ENCODE results near the gene CRHR1.

The CRHR1 gene

DNA sequence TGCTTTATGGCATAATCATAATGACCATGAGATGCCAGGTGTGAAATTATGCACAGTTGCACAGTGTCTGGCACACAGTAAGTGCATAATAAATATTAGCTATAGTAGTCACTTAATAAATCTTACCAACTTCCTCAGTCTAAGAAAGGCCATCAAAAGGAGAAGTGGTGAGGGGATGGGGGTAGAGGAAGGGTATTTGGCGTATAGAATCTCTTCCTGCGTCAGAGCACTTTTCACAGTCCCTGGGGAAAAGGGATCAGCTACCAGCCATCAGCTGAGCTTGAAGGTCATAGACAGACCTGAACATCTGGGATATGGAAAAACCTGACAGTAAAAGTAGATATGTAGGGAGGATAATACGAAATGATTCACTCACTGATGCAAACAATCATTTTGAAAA is 5.8 kb downstream of the CRHR1 start:
- no peak for DNase-seq (ENCODE audit: low read depth in 2 of 2)

DNA sequence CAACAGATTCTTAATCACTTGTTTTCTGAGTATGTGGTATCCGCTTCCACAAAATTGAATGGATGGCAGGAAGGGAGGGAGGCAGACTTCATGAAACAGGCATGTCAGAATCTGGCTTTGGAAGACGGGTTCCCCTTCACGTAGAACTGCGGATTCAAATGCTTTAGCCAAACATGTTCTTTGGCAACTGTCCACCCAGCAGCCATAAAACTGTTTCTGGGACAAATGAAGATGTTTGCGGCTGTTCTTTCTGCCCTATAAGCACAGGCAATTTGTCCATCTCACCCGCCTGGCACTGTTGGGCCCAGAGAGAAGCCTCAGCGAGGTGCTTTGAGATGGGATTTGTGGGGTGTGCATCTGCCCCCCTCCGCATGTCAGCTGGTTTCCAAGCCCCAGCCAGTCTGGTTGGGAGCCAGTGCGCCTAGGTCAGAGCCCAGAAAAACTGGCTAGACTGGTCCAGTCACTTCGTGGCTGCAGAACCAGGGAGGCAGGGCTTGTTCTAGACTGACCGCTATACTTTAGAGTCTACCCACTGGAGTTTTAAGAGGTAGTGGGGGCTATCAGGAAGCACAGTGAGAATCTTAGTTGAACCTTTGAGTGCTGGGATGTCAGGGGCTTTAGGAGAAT is 6.3 kb downstream of the CRHR1 start:
- no peak for DNase-seq (ENCODE audit: low read depth in 2 of 2)

DNA sequence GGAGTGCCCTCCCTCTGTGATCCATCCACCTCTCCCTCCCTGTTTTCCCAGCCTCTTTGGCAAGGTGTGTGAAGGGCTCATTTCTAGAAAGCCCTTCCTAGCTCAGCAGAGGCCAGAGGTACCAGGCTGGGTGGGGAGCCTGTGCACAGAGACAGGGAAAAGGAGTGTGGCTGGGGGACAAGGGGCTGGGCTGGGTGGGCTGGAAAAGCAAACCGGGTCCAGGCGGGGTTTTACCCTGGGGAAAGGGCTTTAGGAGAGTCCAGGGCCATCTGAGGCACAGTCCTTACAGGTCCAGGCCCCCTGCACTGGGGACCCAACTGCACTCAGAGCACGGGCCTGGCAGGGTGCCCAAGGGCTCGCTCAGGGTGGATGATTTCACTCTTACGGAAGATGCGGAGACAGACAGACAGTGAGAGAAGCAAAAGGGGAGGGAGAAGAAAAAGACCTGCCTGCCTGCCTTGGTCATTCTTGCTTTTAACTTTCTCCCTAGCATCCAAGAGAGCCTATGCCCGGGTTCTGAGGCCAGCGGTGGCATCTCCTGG is 7.0 kb downstream of the CRHR1 start:
- DNase-seq (ENCODE audit: low read depth in 2 of 2): no peak

DNA sequence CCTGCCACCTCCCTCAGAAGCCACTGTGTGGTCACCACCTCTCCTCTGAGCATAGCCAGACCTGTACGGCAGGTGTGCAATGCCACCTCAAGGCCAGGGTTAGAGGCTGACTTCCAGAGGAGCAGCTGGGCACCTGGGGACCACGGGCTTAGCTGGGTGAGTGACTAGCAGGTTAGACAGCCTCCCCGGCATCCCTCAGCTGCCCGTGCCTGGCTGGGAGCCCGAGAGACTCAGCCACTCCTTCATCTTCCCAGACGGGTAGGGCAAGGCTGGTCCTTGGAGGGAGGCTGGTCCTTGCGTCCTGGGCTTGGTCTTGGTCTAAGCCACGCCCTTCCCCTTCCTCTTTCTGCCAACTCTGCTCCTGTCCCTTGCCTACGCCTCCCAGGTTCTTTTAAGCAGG is 7.8 kb downstream of the CRHR1 start:
- DNase-seq (ENCODE audit: low read depth in 2 of 2): no peak

DNA sequence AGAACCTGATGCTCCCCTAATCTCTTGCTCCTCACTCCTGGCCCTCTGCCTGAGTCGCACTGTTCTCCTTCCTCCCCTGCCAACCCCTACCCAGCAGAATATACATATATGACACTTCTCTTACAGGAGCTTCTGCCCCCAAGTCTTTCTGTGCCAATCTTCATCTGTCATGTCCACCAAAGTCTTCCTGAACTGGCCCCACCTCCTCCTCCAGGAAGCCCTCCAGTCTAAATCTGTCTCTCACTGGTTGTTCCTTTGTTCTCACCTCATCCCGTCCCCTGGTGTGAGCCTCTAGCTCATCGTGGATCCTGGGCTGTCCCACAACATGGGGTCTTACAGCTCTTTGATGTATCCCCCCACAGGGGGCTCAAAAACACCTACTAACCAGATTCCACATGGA is 8.3 kb downstream of the CRHR1 start:
- DNase-seq (ENCODE audit: low read depth in 2 of 2): no peak

DNA sequence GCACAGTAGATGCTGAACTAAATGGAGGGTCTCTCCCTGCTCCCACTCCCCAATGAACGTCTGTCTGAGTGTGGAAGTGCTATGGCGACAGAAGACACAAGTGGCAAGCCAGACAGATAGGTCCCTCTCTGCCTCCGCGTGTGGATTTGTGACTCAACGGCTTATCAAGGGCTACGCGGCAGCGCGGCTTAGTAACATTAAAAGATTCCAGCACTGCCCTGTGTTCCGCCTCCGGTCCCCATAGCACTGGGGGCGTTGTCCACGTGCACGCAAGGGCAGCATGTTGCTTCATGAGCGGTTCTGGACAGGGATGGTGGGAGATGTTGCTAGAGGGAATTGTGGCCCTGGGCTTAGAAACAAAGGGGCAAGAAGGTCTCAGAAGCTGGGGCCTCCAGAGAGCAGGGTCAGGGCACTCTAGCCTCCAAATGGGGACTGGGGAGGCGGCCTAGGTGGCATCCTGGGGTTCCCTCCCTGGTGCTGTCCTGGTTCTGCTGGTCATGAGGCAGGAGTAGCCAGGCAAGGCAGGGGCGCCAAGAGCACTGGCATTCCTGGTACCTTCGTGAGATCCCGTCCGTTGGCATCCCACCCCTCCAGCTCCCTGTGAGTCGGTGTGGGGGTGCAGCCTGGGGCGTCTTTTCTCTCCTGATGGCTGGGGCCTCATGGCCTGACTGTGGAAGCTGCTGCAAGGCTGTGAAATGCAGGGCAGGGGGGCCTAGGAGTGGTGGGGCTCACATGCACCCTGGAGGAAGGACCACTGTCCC is 9.1 kb downstream of the CRHR1 start:
- DNase-seq (ENCODE audit: low read depth in 2 of 2): no peak

DNA sequence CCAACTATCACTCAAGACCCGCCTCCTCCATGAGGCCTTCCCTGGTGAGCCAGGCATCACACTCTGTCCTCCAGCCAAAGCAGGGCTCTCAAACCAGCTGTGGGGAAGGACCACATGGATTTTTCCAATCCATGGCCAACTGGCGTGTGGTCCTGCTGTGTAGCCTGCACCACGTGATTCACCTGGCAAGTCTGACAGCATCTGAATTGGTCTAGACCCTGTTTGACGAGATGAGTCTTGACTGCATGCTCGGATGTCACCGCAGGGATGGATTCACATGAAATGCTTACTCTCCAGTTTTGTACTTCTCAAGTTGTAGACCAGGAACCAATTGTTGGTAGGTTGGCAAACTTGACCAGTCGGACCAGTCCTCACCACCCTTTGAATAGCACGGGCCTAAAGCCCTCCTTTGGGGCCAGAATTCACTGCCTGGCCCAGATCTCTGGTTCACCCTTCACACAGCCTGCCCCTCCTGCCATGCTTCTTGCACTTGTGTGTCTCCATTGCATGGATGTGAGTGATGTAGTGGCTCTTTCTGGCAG is 9.9 kb downstream of the CRHR1 start:
- no peak for DNase-seq (ENCODE audit: low read depth in 2 of 2)

DNA sequence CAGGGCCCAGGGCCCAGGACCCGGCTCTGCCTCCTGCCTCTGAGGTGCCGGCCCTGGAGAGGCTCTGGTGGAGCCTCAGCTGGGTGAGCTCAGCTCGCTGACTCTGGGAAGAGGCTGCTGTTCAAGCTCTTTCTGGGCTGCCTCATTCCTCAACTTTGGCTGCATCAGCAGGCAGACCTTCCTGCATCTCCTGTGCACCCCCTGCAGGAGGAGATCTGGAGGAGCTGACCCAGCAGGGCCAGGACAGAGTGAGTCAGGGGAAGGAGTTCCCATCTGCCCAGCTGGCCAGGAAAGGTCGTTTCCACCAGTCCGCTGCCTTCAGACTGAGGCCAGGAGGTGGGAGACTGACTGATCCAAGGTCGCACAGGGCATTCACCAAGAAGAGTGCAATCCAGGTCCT is 10.7 kb downstream of the CRHR1 start:
- no peak for DNase-seq (ENCODE audit: low read depth in 2 of 2)

DNA sequence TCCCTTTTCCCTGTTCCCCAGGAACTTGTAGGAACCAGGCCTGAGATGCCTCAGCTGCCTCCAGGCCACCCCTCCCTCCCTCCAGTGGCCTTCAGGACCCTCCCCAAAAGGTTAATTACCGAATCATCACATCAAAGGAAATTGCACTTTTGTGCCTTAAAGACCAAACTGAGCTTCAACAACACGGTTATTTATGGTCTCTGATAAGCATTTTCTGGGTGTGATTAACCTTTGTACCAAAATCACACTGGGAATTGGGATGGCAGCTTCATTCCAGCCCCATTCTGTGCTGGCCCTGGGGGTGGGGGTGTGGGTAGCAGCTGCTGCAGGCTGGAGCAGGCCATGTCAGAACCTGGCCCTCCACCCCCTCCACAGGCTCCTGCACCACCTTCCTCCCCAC is 16.7 kb downstream of the CRHR1 start:
- no peak for DNase-seq (ENCODE audit: low read depth in 2 of 2)

DNA sequence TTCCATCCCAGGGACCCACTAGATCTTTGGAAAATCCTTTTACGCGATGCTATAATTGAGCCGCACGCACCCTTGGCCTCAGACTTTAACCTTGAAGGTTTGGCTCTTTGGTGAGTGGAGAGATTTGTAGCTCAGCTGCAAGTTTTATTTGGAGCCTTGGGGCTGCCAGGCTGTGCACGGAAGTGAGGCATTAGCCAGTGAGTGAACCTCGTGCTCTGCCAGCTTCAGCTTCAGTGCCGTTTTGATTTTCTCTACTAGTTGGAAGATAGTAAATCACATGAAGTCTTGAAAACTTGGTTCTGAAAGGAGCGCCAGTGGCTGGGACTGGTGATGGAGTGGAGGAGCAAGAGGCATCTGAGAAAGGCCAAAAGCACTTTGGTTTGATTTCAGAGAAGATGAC is 17.3 kb downstream of the CRHR1 start:
- no peak for DNase-seq (ENCODE audit: low read depth in 2 of 2)

DNA sequence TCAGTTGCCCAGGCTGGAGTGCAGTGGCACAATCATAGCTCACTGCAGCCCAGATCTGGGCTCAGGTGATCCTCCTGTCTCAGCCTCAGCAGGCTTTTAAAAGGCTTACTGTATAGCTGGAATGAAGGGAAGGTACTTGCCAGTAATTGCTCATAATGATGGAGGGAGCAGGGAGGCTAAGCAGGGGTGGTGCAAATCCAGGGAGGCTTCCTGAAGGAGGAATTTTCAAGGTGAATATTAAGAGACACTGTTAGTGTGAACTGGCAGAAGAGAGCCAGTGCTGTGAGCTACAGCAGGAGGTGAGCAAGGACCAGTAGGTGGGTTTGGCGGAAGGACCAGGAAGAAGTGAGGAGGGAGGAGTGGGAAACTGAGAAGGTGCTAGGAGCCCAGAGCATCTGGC is 24.7 kb downstream of the CRHR1 start:
- no peak for DNase-seq (ENCODE audit: low read depth in 2 of 2)

DNA sequence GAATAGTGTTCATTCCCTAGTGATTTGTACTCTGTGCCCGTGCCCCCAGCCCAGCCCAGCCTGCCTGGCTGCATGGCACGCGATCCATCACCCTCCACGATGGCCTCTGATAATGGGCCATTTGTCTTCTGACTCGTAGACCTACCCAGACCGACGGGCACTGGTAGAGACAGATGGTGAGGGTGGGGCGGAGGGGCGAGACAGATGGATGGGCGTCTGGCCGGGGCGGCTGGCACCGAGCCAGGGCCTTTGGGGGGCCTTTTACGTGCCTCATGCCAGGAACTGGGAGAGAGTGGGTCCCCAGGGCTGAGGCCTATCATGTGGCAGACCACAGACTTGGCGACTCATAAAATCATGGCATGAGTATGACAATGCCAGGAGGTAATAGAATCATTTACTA is 25.4 kb downstream of the CRHR1 start:
- no peak for DNase-seq (ENCODE audit: low read depth in 2 of 2)

DNA sequence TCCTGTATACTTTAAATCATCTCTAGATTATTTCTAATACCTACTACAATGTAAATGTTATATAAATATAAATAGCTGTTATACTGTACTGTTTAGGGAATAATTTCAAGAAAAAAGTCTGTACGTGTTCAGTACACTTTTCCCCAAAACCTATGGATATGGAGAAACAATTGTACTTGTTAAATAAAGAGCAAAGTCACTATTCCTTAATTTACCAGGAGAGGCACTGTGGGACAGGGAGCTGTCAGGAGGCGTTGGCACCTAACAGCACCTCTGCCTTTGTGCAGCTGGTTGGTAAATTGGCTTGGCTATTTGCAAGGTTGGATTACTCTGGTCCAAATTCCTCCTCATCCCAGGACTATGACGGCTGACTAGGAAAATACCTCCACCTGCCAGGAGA is 28.0 kb downstream of the CRHR1 start:
- DNase-seq (ENCODE audit: low read depth in 2 of 2): no peak

DNA sequence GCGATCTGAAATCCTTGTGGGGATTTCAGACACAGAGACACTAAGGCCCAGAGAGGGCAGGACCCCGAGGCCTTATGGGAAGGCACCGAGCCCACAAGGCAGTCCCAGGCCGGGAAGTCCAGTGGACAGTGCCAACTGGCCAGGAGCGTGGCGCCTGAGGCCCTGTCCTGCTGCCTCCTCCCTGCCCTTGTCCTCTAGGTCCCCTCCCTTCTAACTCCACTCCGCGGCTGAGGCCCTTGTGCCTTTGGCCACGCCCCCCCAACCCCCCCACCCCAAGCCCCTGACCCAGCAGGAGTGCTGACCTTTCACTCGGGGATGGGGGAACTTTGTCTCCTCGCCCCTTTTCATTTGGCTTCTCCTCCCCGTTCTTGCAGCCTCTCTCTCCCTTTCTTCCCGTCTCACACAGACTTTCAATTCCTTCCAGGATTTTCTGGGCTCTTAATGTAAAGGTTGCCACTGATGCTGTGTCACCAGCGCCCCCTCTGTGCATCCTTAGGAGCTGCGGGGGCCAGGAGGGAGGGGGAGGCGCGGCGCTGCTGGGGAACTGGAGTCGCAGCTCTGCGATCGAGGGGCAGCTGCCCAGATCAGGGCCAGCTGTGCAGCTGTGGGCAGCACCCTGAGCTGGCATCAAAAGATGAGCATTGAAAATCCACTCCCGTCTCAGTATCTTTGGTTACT is 29.1 kb downstream of the CRHR1 start:
- DNase-seq (ENCODE audit: low read depth in 2 of 2): no peak

DNA sequence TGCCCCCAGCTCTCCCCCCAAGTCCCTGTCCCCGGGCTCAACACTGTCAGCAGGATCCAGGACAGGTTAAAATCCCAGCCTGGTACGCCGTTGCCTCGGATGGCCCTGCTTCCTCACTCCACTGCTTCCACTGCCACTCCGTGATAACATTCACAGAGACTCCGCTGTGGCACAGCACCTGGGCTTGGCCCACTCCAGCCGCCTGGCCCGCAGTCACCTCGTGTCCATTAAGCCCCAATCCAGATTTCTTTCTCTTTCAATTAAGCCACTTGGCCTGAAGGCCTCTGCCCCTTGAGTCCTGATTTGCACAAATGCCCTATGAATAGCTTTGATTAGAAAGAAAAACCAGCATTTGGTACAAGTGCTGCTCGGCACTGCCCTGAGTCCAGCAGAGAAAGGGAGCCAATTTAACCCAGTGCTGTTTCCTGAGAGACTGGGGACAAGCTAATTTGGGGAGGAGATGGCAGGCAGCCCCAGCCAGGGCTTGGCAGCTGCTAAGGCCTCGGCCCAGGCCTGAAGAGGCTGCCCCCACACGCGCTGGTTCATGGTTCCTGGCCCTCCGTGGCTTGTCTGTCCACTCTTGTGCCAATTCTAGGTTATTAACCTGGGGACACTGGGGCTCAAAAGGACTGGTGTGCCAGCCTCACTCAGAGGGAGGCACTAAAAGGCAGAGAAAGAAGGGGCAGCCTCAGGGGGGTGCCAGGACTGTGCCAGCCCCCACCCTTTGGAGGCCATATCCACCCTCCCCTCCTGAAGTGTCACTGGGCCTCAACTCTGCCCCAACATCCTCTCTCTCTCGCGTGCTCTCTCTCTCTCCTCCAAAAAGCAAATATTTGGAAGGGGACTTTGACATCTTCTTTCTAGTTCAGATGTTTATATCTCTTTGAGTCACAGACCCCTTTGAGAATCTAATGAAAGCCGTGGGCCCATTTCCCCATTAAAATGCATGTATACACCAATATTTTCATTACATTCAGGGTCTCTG is 30.8 kb downstream of the CRHR1 start:
- DNase-seq (ENCODE audit: low read depth in 2 of 2): no peak

DNA sequence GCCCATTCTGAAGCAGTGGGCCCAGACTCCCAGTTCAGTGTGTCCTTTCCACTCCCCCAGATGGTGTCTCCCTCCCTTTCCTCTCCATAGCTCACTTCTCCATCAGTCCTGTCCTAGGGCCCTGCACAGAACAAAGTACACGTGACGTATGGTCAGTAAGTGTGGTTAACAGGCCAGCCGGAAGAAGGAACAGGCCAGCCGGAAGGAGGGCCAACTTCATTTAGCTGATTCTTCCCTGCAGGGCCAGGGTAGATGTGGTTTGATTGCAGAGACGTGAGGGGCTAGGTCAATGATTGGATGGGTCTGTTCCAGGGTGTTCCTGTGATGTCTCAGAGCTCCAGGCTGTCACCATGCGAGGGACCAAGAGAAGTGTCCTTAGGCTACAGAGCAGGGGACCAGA is 31.6 kb downstream of the CRHR1 start:
- no peak for DNase-seq (ENCODE audit: low read depth in 2 of 2)

DNA sequence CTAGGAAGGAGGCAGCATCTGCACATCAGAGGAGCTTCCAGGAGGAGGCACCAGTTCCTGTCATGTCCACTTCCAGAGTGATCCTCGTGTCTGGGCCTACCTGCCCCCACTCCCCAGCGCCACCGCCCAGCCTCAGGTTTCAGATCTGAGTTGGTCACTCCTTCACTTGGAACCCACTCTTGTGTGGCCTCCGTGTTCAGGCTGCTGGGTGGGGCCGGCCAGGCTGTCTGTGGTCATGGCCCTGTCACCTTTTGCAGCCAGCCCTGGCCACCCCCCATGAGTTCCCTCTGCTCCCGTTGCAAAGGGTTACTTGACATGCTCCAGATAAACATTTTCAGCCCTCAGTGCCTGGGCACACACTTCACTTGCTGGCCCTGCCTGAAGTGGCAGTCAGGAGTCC is 33.9 kb downstream of the CRHR1 start:
- no peak for DNase-seq (ENCODE audit: low read depth in 2 of 2)

DNA sequence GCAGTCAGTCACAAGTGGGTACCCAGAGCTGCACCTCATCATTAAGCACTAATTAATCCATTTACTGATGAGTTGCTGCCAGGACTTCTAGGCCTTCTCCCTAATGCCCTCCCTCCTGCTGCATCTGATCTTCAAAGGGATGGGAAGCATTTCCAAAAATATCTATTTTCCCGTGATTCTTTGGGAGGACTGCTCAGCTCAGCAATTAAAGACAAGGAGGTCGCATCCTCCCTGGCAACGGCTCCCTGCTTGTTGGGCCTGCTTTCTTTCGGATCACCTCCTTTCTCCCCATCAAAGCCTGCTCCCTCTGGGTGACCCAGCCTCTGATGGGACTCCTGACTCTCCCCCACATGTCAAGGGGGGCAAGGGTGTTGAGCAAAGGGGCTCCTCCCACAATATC is 34.6 kb downstream of the CRHR1 start:
- DNase-seq (ENCODE audit: low read depth in 2 of 2): no peak

DNA sequence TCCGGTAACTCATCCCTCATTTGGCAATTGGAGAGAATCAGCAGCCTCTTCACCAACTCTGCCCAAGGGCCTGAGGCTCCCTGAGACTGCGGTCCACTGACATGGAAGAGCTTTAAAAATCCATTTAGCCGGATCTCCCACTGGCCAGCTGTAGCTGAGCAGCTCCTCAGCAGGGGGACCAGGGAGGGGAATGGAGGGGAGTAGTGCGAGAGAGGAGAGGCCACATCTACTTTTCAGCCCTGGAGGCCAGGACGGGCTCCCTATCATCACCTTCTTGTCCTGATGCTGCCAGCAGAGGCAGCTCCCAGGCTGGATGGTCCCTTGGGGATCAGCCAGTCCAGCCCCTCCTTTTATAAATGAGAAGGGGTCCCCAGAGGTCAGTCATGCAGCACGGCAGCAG is 35.5 kb downstream of the CRHR1 start:
- DNase-seq (ENCODE audit: low read depth in 2 of 2): no peak

DNA sequence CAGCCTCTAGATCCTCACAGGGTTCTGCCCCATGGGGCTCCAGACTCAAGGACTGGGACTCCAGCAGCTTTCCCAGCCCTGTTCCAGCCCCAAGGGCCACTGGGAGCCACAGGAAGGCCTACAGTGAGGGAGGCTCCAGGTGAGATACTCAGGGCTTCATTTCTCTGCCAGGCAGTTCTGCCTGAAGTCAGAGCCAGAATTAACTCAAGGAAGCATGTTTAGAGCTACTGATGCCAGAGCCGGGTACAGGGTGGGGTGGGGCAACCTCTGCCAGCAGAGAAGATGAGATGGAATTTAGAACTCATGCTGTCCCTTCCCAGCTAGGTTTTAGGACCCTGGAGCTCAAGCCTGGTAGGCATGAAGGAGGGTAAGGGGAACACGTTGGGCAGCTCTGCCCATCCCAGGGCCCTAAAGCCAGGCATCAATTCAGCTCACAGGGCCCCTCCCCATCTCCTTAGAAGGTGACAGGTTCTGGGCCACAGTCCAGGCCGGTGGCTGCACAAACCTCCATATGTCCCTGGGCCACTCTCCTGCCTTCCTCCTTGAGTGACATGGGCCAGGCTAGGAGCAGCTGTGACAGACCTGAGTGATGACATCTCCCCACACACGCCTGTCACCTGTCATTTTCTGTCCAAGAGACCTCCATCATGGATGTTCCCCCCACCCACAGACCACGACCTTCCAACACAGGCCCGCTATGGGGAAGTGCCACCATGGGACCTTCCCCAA is 36.1 kb downstream of the CRHR1 start:
- DNase-seq (ENCODE audit: low read depth in 2 of 2): no peak

DNA sequence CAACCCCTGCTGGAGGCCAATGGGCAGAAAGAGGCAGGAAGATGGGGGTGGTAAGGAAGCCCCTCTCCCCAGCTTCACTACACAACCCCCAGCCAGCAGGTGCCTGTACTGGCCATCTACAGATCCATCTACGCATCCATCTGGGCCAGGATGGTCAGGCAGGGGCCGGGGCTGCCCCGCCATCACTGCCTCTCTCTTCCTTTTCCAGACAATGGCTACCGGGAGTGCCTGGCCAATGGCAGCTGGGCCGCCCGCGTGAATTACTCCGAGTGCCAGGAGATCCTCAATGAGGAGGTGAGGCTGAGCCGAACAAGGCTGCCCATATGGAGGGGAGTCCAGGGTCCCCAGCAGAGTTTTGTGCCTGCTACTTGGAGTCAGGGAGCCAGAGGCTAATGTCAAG is 37.0 kb downstream of the CRHR1 start:
- DNase-seq (ENCODE audit: low read depth in 2 of 2): no peak
